ENCODE measurements around the gene BAK1. TPM values are rescaled to one million over a fixed set of nuclear protein-coding genes. Genes with fewer than 3 reads are reported as not detected.

The BAK1 gene
- total RNA-seq, 1 experiment from 2014 or later = 18.9 TPM

GRCh38 chr6:33570806-33571636, 9.1 kb downstream of the BAK1 start:
- Histone ChIP-seq H2AFZ (ENCODE audit: low read depth, low read length, poor library complexity, severe bottlenecking) (peak overlapping the region; percentile 69), H3K36me3 (ENCODE audit: control insufficient read depth in 1 of 2, insufficient read depth in 2 of 2, low read length in 2 of 2) (peaks cover 11 to 16% of the 10 kb centered on the region in 2 experiments), H3K79me2 (ENCODE audit: insufficient read depth, low read length) (no peaks in the 10 kb centered on the region), H3K27ac (ENCODE audit: low read depth, low read length) (peak overlapping the region; percentile 42), H3K4me3 (replicated peaks in 1 of 2; ENCODE audit: low read depth in 1 of 2, low read length in 2 of 2) (peak overlapping the region; percentile 39 to 58), H3K4me2 (ENCODE audit: low read length) (peak overlapping the region; percentile 94), H3K4me1 (ENCODE audit: control insufficient read depth in 1 of 2, insufficient read depth in 2 of 2, low read length in 2 of 2) (peaks cover 5 to 23% of the 10 kb centered on the region in 2 experiments; a peak in 3 of 4 replicates), H3K9me2 (ENCODE audit: insufficient read depth) (no peaks in the 10 kb centered on the region), H3K9ac (ENCODE audit: low read length) (peak overlapping the region; percentile 59), H4K20me1 (ENCODE audit: insufficient read depth) (no peaks in the 10 kb centered on the region), H3K27me3 (ENCODE audit: insufficient read depth, low read length) (no peaks in the 10 kb centered on the region), H3K9me3 (ENCODE audit: control insufficient read depth in 1 of 2, insufficient read depth in 1 of 2, low read depth in 1 of 2, low read length in 2 of 2) (no peaks in the 10 kb centered on the region)
- intact Hi-C loops (cut with micrococcal nuclease) = no loop called here
- ChIA-PET RAD21 (ENCODE audit: low non-redundant PET in 1 of 2, low total read pairs in 2 of 2, uncharacterized antibody in 2 of 2, unreplicated experiment in 2 of 2) (no interaction called here), POLR2A (no interaction called here), CTCF (interaction anchor here (1.7 kb wide), 1 partner anchor 9 kb away, joined by 4 read pairs; the partner anchor contains the start of gene BAK1)
- no TSS peak for BruUV-seq (replicated peaks)
- DNase-seq (ENCODE audit: low read depth, low spot score) = peak; percentile 31
- ATAC-seq = peak; percentile 96
- TF ChIP-seq SRF (IDR thresholded peaks at IDR 0.05; ENCODE audit: low read depth) (no peak), POLR2AphosphoS5 (IDR thresholded peaks at IDR 0.05; ENCODE audit: low read depth, low read length) (0 out of 2 replicates have a peak, but pooled peaks have one; percentile 36), YY1 (IDR thresholded peaks at IDR 0.05; ENCODE audit: extremely low read depth, insufficient replicate concordance, low read depth, low read length) (peak; percentile 99), SP1 (IDR thresholded peaks at IDR 0.05; ENCODE audit: low read depth) (peak; percentile 73), MAX (IDR thresholded peaks at IDR 0.05) (peak; percentile 84; the same call in 1 of the 2 replicates), POLR2A (IDR thresholded peaks at IDR 0.05; ENCODE audit: borderline replicate concordance, extremely low read depth, insufficient read depth, insufficient read length) (peak; percentile 70), TCF7L2 (IDR thresholded peaks at IDR 0.05; ENCODE audit: borderline replicate concordance, extremely low read depth, insufficient read depth, insufficient read length) (peak; percentile 68), EGR1 (IDR thresholded peaks at IDR 0.05; ENCODE audit: low read depth) (peak; percentile 71), REST (IDR thresholded peaks at IDR 0.05; ENCODE audit: low read depth) (no peak)

Measured in HCT116 (cell line).